OCI-LY7 (cell line): ENCODE measurements around the gene DNHD1.

Source experiments
- EZH2phosphoT487 ChIP-seq: fragments of 200-600 bp; sonication (generic); IDR thresholded peaks from 2 replicates; pipeline ENCODE4 v1.6.1; 2018; ENCODE audit warnings: low read depth, borderline replicate concordance, mild to moderate bottlenecking, mixed run types, antibody characterized with exemption, low read length, moderate library complexity, mixed read lengths
- TF ChIP-seq, protein P1 (sequence below): fragments of 200-600 bp; sonication (generic); conservative IDR thresholded peaks from 2 replicates; pipeline ENCODE4 v1.5.1; 2014; ENCODE audit warnings: mild to moderate bottlenecking, antibody characterized with exemption, low read length, moderate library complexity, mixed read lengths

DNA sequence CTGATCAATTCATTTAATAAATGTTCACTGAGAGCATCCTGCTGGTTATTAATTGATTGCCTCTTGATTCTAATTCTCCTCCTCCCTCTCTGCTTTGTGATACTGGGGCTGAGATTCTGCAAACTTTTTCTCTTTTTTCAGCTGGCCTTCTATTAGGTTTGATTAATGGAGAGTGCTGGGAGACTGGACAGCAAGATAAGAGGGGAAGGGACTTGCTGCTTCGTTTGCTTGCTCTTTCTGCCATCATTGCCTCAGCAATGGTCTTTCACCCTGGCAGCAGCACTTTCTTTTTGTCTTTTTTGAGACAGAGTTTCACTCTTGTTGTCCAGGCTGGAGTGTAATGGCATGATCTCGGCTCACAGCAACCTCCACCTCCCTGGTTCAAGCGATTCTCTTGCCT, 7.1 kb downstream of the DNHD1 start:
- TF ChIP-seq, protein P1, sequence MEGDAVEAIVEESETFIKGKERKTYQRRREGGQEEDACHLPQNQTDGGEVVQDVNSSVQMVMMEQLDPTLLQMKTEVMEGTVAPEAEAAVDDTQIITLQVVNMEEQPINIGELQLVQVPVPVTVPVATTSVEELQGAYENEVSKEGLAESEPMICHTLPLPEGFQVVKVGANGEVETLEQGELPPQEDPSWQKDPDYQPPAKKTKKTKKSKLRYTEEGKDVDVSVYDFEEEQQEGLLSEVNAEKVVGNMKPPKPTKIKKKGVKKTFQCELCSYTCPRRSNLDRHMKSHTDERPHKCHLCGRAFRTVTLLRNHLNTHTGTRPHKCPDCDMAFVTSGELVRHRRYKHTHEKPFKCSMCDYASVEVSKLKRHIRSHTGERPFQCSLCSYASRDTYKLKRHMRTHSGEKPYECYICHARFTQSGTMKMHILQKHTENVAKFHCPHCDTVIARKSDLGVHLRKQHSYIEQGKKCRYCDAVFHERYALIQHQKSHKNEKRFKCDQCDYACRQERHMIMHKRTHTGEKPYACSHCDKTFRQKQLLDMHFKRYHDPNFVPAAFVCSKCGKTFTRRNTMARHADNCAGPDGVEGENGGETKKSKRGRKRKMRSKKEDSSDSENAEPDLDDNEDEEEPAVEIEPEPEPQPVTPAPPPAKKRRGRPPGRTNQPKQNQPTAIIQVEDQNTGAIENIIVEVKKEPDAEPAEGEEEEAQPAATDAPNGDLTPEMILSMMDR, result no peak
- no peak for TF ChIP-seq EZH2phosphoT487
